ENCODE data around the gene NCS1.

The NCS1 gene

GRCh38 chr9:130176760-130177159 lies 4.6 kb downstream of the NCS1 start:
- DNase-seq (ENCODE audit: low read depth): no peak

DNA sequence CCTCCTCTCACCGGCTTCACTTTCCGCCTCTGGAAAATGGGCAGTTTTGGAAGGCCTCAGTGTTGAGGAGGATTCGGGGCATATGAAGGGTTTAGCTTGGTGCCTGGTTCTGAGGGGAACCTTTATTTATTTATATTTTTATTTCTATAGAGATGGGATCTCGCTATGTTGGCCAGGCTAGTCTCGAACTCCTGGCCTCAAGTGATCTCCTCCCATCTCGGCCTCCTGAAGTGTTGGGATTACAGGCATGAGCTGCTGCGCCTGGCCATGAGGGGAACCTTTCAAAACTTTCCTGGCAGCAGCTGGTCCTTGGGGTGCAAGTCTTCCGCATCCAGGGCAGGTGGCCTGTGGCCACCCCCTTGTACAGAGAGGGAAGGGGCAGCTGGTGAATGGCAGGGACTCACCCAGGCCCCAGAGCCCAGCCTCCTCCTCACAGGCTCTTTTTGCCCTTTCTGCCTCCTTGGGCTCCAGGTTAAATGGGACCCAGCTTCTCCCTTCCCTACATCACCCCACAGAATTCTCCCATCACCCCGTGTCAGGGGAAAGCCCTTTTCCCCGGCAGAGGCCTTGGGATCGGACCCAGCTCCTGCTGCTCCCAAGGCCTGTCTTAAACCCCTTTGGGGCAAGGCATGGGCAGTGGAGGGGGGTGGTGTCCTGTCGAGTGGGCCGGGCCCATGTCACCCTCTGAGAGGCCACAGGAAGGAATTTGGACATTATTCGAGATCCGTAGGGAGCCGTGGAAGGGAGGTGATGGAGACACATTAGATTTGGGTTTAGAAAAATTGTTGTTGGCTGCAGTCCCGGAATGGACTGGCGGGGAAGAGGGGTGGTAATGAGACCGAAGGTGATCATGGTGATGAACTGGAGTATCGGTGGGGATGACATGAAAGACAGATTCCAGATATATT lies 5.9 kb downstream of the NCS1 start:
- no peak for DNase-seq (ENCODE audit: low read depth)

DNA sequence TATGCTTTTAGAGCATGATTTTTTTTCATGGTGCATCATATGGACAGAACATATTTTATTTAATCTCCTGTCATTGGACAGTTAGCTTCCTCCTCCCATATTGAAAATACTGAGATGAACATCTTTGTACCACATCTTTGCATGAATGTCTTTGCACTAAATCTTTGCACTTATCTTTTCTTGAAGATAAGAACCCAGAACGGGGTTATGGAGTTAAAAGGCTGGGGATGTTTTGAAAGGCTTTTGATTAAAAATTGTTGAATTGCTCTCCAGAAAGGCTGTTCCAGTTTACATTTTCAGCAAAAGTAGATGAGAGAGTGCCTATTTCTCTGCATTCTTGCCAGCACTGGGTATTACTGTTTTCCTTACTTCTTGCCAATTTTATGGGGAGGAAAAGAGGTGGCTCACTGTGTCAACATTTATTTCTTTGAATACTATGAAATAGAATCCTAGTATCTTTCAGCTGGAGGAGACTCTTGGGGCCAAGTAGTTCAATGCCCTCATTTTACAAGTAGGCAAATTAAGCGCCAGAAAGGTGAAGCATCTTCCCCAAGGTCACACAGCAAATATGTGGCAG lies 7.2 kb downstream of the NCS1 start:
- no peak for DNase-seq (ENCODE audit: low read depth)

GRCh38 chr9:130180516-130180915 lies 8.3 kb downstream of the NCS1 start:
- no peak for DNase-seq (ENCODE audit: low read depth)

- no peak for DNase-seq (ENCODE audit: low read depth)
Observed at GRCh38 chr9:130181678-130182380, 9.6 kb downstream of the NCS1 start.

- no peak for DNase-seq (ENCODE audit: low read depth)
Observed at GRCh38 chr9:130182381-130182909, 10.2 kb downstream of the NCS1 start.

GRCh38 chr9:130183133-130183762 lies 11.0 kb downstream of the NCS1 start:
- no peak for DNase-seq (ENCODE audit: low read depth)

DNA sequence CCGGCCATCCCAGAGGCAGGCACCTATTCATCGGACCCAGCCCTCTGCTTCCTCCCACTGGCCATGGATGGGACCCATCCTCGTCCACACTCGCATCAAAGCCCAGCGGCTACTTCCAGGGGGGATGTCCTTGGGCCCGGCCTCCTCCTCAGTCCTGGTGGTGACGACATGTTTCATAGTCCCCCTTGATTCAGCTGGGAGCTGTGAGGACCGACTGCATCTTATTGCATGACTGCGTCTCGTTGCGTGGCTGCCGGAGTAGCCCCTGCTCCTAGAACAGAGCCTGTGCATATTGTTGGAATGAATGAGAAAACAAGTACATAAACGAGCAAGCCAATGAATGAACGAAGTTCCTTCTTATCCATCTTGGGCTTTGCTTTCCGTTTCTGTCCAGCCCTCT lies 12.8 kb downstream of the NCS1 start:
- no peak for DNase-seq (ENCODE audit: low read depth)

DNA sequence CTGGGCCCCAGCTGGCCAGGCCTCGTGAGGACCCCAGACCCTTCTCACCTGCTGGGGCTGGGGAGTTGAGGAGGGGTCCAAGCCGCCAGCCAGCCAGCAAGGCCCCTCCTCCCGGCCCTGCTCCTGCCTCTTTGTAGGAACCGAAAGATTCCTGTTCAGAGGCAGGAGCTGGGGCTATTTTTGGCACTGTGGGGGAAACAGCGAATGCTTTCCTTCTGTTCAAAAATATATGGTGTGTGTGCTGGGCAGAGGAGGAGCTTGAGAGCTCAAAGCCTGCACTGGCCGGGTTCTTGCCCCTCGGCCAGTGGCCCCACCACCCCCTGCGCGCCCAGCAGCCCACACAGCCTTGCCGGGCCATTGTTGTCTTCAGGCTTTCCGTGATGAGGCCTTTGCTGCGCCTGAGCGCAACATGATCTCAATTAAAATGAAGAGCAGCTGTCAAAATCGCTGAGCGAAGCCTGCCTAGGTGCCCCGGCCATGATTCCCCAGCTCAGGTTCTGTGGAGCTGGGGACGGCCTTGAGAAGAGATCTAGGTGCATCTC lies 13.4 kb downstream of the NCS1 start:
- DNase-seq (ENCODE audit: low read depth): no peak

DNA sequence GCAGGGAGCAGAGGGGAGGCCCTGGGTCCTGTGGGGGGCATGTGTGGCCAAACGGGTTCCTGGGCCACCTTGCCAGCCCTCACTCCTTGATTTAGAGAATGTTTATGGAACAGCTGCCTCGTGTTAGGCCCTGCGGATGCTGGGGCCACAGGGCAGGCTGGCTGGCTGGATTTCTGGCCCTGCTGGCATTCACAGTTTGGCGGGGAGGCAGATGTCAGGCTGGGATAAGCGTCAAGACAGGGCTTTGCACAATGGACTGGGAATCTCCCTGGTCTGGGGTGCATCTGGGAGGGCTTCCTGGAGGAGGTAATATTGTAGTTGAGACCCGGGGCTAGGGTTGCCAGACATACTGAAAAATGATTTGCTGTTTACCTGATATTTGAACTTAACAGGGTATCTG lies 13.8 kb downstream of the NCS1 start:
- no peak for DNase-seq (ENCODE audit: low read depth)

DNA sequence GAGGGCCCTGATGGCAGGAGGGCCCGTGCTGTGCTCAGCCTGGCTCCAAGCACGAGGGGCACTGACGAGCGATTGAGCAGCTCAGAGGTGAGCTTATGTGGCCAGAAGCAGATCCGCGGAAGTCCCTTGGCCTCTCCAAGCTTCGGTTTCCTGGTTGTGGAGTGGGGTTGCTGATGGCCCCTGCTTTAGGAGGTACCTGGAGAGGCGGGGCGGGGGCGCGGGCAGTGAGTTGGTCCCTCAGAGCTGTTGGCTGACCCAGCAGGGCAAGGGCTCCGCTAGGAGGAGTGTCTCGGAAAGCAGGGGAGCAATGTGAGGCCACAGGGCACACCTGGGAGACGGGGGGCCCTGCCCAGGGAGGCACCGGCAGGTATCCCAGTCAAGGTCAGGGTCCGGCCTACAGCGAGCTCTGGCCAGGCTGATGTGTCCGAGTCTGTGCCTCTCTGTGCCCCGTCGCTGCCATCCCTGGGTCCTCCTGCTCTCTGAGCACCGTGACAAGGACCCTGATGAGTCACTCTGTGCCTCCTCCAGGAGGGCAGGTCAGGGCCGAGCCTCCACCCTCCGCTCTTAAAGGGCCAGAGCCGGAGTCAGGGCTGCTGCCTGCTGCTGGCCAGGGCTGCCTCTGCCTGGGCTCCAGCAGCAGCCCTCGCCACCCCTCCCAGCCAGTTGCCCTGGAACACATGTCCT lies 14.8 kb downstream of the NCS1 start:
- peak; percentile 24 for DNase-seq (ENCODE audit: low read depth)

DNA sequence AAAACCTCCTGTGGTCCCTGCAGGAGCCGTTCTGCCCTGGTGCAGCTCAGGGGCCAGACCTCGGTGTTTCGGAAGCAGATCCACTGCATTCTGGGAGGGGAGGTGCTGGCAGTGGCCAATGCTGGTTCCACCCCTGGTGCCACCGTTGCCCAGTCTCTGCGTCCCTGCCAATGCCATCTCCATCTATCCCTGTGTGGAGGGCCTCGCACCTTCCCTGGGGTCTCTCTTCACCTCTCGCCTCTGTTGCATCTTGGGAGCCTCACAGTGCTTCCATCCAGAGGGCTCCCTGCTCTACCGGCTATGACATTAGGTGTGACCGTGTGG lies 15.3 kb downstream of the NCS1 start:
- DNase-seq (ENCODE audit: low read depth): no peak

DNA sequence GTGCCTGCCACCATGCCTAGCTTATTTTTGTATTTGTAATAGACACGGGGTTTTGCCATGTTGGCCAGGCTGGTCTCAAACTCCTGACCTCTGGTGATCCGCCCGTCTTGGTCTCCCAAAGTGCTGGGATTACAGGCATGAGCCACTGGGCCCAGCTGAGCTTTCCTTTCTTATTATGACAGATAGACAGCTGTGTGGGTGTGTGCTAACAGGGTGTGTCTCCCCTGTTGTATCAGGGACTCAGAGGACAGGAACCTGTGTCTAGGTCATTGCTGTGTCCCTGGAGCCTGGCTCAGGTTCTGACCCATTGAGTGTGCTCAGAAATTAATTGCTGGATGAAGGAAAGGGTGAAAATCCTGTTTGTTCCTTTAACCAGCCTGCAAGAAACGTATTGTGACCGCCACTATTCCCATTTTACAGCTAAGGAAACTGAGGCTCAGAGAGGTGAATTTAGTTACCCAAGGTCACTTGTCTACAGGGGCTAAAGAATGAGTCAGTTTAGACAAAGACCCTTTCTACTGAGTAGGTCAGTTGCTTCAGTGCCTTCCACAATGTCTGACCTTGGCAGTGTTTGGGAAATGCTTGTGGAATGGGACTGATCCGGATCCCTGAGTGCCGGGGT lies 16.8 kb downstream of the NCS1 start:
- no peak for DNase-seq (ENCODE audit: low read depth)

DNA sequence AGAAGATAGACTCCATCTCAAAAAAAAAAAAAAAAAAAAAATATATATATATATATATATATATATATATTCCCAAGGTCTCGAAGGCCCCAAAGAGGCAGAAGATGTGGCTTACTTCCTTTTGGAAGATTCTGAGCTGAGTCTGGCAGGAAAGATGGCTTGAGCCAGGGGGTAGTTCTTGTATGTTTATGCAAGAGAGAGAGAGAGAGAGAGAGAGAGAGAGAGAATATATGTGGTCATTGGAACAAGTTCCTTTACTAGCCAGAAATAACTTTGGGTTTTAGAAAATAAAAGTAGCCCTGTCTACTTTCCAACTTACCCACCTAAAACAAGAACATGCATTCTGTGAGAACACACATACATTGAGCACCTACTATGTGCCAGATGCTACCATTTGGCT lies 17.6 kb downstream of the NCS1 start:
- DNase-seq (ENCODE audit: low read depth): peak; percentile 59

DNA sequence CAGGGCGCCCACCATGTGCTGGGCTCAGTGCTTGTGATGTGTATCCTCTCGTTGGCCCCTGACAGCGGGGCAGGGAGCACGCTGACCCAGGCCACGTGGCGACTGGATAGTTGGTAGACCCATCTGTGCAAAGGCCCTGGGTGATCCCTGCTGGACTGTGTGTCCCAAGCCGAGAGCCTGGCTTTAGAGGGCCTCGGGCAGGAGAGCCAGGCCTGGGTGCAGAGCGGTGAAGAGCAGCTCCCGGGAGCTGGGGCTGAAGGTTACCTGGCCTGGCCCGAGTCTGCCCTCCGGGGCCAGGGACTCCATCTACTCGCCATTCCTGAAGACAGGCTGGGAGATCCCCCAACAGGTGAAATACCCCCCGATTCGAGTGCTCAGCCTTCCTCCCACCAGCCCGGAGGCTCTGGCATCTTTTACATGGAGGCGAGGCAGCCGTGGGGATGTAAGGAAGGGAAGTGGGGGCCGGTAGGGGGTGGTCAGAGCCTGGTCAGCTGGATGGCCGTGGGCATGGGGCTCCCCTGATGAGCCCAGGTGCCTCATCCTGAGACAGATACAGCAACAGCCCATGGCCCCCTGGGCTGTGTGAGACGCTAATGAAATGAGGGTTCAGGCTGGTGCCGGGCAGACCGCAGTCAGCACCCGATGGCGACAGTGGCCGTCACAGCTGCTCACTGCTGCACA lies 19.0 kb downstream of the NCS1 start:
- DNase-seq (ENCODE audit: low read depth): no peak

- no peak for DNase-seq (ENCODE audit: low read depth)
Observed at GRCh38 chr9:130191749-130192120, 19.5 kb downstream of the NCS1 start.

- no peak for DNase-seq (ENCODE audit: low read depth)
Observed at GRCh38 chr9:130192382-130192999, 20.3 kb downstream of the NCS1 start.

DNA sequence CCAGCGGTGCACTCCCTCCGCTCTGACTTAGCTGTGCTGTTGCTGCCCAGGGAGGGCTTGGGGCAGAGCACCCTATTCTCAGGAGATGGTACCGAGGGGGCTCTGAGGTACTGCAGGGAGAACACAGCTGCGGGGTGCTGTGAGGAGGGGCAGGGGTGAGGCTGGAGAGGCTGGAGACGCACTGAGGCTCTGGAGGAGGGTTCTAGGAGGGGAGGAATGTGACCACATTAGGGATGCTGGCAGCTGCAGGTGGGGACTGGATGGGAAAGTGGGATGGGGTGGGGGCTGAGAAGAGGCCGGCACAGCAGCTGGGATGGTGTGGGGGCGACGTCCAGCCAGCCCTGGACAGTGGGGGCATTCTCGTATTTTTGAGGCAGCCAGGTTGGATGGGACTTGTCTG lies 20.9 kb downstream of the NCS1 start:
- DNase-seq (ENCODE audit: low read depth): no peak

DNA sequence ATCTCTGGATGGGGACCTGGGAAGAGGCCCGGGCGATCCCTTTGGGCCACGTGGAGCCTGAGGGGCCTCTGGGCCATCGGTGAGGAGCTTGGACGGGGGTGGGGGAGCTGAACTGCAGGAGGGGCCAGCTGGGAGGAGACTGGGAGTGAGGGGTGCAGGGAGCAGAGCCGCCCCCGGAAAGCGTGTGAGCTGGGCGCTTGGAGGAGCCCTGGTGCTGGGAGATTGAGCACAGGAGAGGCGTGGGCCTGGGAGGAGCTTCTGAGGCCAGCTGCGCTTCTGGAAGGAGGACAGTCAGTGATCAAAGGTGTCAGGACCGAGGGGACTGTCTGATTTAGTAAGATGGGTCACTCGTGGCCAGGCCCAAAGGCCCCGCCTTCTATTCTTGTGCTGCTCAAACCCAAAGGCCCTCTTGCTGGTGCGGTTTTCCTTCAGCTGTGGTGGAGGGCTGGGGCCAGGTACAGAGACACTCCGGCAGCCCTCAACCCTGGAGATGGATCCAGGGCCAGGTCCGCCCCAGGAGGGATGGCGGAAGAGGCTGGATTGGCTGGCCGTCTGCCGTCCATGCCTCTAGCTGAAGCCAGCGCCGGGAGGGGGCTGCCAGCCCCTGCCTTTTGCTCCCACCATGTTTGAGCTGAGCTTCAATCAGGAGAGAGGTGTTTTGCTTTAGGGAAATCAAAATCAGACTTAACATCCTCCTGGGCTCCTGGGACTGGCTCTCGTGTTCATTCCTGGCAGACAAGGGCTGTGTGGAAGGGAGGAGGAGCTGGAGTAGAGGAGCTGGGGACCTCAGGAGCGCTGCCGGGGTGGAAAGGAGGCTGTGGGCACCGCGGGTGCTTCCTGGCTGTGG lies 21.6 kb downstream of the NCS1 start:
- DNase-seq (ENCODE audit: low read depth): no peak
